ENCODE results near the gene ULK4.

GRCh38 chr3:41522612-41523011 is 439.3 kb downstream of the ULK4 start:
- TF ChIP-seq JUND (IDR thresholded peaks at IDR 0.05) (no peak), YY1 (IDR thresholded peaks at IDR 0.05; ENCODE audit: low read depth) (no peak), CTCF (IDR thresholded peaks at IDR 0.05) (no peak), CHD2 (IDR thresholded peaks at IDR 0.05; ENCODE audit: low read length, partially characterized antibody) (no peak), TEAD4 (IDR thresholded peaks at IDR 0.05; ENCODE audit: borderline replicate concordance, insufficient read depth) (no peak), MXI1 (IDR thresholded peaks at IDR 0.05; ENCODE audit: low read depth, low read length) (no peak), REST (IDR thresholded peaks at IDR 0.05; ENCODE audit: low read depth, low read length) (no peak), FOXM1 (IDR thresholded peaks at IDR 0.05; ENCODE audit: low read depth) (no peak), MAX (IDR thresholded peaks at IDR 0.05; ENCODE audit: low read depth) (no peak), ELF1 (IDR thresholded peaks at IDR 0.05) (no peak), RXRA (IDR thresholded peaks at IDR 0.05; ENCODE audit: borderline replicate concordance, low read depth) (no peak), ZBTB33 (IDR thresholded peaks at IDR 0.05; ENCODE audit: borderline replicate concordance, low read depth) (no peak), RAD21 (IDR thresholded peaks at IDR 0.05; ENCODE audit: low read length) (no peak), TAF1 (IDR thresholded peaks at IDR 0.05; ENCODE audit: borderline replicate concordance, low read depth, low read length) (no peak)
